HK-2 (cell line): ENCODE measurements around the gene ADGRA1.
"Not testable (repeated sequence)": the region's sequence is repeated elsewhere in the genome, so short reads cannot be mapped to it uniquely, and the experiment has no call there.

Source experiments
- DNase-seq: peaks from one replicate; pipeline ENCODE4 v3.0.0-alpha.2; 2018; ENCODE audit not compliant: unreplicated experiment

ADGRA1 gene

GRCh38 chr10:133163889-133164815 lies 76.4 kb downstream of the ADGRA1 start:
- DNase-seq = no peak

GRCh38 chr10:133164816-133165555 lies 77.3 kb downstream of the ADGRA1 start:
- DNase-seq = no peak

- no peak for DNase-seq
Observed at GRCh38 chr10:133165556-133166503, 78.1 kb downstream of the ADGRA1 start.

GRCh38 chr10:133166504-133166827 lies 78.7 kb downstream of the ADGRA1 start:
- DNase-seq = no peak

GRCh38 chr10:133166828-133167692 lies 79.3 kb downstream of the ADGRA1 start:
- DNase-seq = no peak

GRCh38 chr10:133167693-133168616 lies 80.2 kb downstream of the ADGRA1 start:
- no peak for DNase-seq

GRCh38 chr10:133168617-133169031 lies 80.9 kb downstream of the ADGRA1 start:
- no peak for DNase-seq

GRCh38 chr10:133169173-133169947 lies 81.6 kb downstream of the ADGRA1 start:
- DNase-seq = no peak

GRCh38 chr10:133170092-133170491 lies 82.4 kb downstream of the ADGRA1 start:
- no peak for DNase-seq

- DNase-seq = no peak
Observed at GRCh38 chr10:133173860-133174640, 86.3 kb downstream of the ADGRA1 start.

- DNase-seq = no peak
Observed at GRCh38 chr10:133174689-133175263, 87.1 kb downstream of the ADGRA1 start.

- DNase-seq = not testable (repeated sequence)
Observed at GRCh38 chr10:133175624-133176023, 87.9 kb downstream of the ADGRA1 start.

GRCh38 chr10:133176546-133176945 lies 88.8 kb downstream of the ADGRA1 start:
- DNase-seq = no peak

GRCh38 chr10:133177380-133178157 lies 89.8 kb downstream of the ADGRA1 start:
- no peak for DNase-seq

- DNase-seq = no peak
Observed at GRCh38 chr10:133178357-133179127, 90.8 kb downstream of the ADGRA1 start.

GRCh38 chr10:133179128-133179520 lies 91.4 kb downstream of the ADGRA1 start:
- no peak for DNase-seq
